LNCaP clone FGC (cell line): ENCODE results near the gene RAB1A.

ENCODE experiments used
- DNase-seq: peaks from one replicate; pipeline ENCODE4 v3.0.0-alpha.2; 2011; ENCODE audit warnings: low read depth
- H3K4me3 ChIP-seq: 2 replicates; pipeline ENCODE4 v1.5.1; 2011; ENCODE audit warnings: mild to moderate bottlenecking, low read depth, low read length, control low read depth
- CTCF ChIP-seq: IDR thresholded peaks from 2 replicates; pipeline ENCODE4 v1.5.1; 2012; ENCODE audit warnings: mild to moderate bottlenecking; ENCODE audit not compliant: control insufficient read depth, insufficient read depth; ENCODE audit errors: extremely low read depth

Gene RAB1A

GRCh38 chr2:65107530-65107929 lies 22.4 kb downstream of the RAB1A start:
- H3K4me3 ChIP-seq, result no peak overlapping the region
- no peak for DNase-seq
- TF ChIP-seq CTCF, result no peak

GRCh38 chr2:65103013-65103715 lies 26.7 kb downstream of the RAB1A start:
- no peak for TF ChIP-seq CTCF
- DNase-seq, result peak; percentile 78
- H3K4me3 ChIP-seq, result no peak overlapping the region

- H3K4me3 ChIP-seq, result no peak overlapping the region
- TF ChIP-seq CTCF, result no peak
- no peak for DNase-seq
These were observed 28.8 kb downstream of the RAB1A start for GRCh38 chr2:65101071-65101470.

- no peak for TF ChIP-seq CTCF
- H3K4me3 ChIP-seq, result no peak overlapping the region
- no peak for DNase-seq
These were observed 31.2 kb downstream of the RAB1A start for GRCh38 chr2:65098741-65099140.

GRCh38 chr2:65097844-65098243 lies 32.1 kb downstream of the RAB1A start:
- no peak overlapping the region for H3K4me3 ChIP-seq
- DNase-seq, result no peak
- no peak for TF ChIP-seq CTCF

- no peak overlapping the region for H3K4me3 ChIP-seq
- no peak for TF ChIP-seq CTCF
- DNase-seq, result no peak
These were observed 33.0 kb downstream of the RAB1A start for GRCh38 chr2:65096948-65097347.

GRCh38 chr2:65093211-65093610 lies 36.7 kb downstream of the RAB1A start:
- no peak overlapping the region for H3K4me3 ChIP-seq
- TF ChIP-seq CTCF, result no peak
- no peak for DNase-seq
